GM12872 (cell line): ENCODE data around the gene IFT52.
A peak's percentile ranks its signal among the peaks of the same experiment; 100 is the strongest.

Experiments
- TF ChIP-seq, protein P1 (sequence below): IDR thresholded peaks from 3 replicates; pipeline ENCODE4 v1.5.1; 2011; ENCODE audit warnings: low read depth, mild to moderate bottlenecking, low read length, moderate library complexity; ENCODE audit not compliant: insufficient read depth

IFT52 gene

DNA sequence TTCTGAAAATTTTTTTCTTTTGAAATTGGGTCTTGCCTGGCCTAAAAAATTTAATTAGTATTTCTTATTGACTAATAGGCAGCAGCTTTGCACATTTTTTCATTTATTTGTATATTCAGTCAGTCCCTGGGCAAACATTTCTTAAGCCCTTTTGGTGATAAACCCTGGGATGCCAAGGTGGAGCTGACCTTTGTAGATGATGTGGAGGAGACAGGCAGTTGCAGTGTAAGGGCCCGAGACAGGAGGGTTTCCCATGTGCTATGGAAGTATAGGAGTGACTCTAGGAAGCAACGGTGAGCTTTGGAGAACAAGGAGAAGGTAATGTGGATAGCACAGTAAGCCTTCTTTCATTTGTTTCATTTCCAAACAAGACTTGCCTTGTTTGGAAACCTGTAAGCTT lies 79.7 kb downstream of the IFT52 start:
- TF ChIP-seq, protein P1, sequence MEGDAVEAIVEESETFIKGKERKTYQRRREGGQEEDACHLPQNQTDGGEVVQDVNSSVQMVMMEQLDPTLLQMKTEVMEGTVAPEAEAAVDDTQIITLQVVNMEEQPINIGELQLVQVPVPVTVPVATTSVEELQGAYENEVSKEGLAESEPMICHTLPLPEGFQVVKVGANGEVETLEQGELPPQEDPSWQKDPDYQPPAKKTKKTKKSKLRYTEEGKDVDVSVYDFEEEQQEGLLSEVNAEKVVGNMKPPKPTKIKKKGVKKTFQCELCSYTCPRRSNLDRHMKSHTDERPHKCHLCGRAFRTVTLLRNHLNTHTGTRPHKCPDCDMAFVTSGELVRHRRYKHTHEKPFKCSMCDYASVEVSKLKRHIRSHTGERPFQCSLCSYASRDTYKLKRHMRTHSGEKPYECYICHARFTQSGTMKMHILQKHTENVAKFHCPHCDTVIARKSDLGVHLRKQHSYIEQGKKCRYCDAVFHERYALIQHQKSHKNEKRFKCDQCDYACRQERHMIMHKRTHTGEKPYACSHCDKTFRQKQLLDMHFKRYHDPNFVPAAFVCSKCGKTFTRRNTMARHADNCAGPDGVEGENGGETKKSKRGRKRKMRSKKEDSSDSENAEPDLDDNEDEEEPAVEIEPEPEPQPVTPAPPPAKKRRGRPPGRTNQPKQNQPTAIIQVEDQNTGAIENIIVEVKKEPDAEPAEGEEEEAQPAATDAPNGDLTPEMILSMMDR: no peak

DNA sequence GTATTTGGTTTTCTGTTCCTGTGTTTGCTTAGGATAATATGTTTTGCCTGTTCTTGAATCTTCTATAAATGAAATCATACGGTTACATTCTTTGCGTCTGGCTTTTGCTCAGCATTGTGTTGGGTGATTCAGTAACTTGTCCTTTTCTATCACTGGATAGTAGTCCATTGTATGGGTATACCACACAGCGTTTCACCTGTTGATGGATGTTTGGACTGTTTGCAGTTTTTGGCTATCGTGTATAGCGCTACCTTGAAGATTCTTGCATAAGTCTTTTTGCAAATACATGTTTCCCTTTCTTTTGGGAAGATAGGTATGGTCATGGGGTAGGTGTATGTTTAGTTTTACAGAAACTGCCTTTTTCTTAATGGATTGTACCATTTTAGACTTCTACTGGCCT lies 85.6 kb downstream of the IFT52 start:
- TF ChIP-seq, protein P1: no peak

DNA sequence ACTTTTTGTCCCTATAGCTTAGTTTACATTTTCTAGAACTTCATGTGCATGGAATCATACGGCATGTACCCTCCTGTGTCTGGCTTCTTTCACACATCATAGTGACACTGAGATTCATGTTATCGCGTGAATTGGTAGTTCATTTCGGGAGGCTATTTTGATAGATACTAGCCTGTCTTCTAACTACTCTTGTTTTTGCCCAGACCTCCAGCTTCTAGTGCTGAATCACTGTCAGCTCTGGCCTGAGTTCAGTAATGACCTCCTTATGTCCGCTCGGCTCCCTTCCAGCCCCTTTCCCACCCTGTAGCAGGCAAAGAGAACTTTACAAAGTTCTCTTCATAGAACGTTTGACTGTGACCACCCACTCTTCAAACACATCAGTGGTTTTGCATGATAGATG lies 90.2 kb downstream of the IFT52 start:
- TF ChIP-seq, protein P1: no peak

DNA sequence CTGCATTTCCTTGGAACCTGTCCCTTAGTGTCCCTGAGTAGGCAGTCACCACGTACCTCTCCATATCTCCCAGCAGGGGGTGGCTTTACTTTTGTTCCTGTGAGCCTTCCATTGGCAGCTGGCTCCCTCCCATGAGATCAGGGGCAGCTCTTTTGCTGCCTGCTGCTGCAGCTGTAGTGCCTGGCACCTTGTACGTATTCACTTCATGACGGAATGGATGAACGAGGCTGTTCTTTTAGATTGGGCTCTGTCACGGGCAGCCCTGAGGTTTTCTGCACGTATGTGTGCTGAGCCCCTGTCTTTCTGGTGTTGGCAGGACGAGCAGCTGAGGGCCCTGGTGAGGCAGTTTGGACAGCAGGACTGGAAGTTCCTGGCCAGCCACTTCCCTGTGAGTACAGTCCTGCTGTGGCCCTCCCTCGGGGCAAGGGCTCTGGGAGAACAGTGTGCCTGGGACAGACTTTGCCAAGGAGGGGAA lies 90.8 kb downstream of the IFT52 start:
- TF ChIP-seq, protein P1: peak; percentile 57

DNA sequence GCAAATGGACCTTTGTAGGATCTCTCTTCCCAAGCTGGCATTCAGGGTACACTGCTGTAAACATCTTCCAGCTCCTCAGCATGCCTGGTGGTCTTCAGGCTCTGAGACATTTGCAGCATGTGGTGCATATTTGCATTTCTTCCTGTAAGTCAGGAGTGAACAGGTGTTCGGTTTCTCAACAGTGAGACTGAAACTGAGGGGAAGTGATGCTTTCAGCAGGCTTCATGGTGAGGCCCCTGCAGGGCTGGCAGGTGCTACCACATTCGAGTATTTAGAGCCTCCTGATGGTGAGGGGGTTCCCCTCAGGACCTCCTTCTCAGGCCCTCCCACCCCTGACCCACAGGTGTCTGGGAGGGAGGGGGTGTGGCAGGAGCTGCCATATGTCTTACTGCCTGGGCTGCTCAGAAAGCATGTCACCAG lies 91.3 kb downstream of the IFT52 start:
- TF ChIP-seq, protein P1: no peak

DNA sequence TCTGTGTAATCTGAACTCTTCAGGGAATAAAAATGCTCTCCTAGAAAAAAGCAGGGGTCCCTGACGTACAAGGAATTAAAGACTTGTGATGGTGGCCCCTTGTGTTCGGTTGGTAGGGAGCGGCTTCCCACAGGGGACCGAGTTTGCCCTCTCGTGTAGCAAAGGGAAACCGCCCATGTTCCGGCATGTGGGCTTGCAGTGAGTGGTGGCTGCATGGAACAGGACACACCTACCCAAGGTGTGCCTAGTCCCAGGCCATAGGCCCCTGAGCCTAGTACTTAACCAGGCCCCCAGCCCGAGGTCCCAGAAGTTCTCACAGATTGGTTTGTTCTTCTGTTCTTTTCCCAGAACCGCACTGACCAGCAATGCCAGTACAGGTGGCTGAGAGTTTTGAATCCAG lies 91.7 kb downstream of the IFT52 start:
- TF ChIP-seq, protein P1: no peak

DNA sequence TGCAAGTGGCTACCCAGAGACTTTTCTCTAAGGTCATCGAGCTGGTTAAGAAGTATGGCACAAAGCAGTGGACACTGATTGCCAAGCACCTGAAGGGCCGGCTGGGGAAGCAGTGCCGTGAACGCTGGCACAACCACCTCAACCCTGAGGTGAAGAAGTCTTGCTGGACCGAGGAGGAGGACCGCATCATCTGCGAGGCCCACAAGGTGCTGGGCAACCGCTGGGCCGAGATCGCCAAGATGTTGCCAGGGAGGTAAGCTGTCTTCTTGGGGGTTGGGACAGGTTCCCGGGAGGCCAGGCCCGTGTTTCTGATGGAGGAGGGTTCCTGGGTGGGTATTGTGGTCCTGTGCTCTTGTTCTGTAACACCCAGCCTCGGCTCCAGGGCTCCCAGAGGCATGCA lies 96.1 kb downstream of the IFT52 start:
- TF ChIP-seq, protein P1: no peak

DNA sequence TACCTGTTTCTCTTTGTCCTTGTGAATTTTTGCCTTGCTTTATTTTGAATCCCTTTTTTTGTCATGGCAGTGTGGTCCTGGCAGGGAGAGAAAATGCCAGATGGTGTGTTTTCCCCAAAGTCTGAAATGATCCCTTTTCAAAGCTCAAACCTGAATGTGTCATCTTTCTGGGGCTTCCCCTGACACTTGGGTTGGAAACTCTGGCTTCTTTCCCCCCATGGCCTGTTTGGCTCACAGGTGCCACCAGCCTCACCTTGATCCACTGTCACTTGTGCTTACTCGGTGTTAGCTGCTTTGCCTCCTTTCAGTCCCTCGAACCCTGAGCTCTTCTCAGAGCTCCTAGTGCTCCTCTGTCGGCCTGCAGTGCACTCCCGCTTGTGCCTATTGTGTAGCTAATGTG lies 98.4 kb downstream of the IFT52 start:
- TF ChIP-seq, protein P1: no peak
